ENCODE measurements around the gene PDK1. TPM values are rescaled to one million over a fixed set of nuclear protein-coding genes. Genes with fewer than 3 reads are reported as not detected.

The PDK1 gene
- total and polyA plus RNA-seq, 9 donors, result 11.5 to 25.4 (median 16.5) TPM

DNA sequence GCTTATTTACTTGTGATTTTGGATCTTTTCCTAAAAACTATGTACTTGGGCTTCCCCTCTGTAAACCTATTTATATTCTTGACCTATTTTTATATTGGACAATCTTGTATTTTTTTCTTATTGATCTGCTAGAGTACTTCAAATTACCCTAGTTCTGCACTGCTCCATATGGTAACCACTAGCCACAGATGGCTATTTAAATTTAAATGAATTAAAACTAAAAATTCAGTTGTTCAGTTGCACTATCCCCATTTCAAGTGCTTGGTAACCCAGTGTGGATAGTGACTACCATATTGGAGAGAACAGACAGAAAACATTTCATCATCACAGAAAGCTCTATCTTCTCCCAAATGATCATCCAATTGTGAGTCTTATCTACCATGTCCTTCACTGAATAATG is 74.3 kb downstream of the PDK1 start:
- Histone ChIP-seq H3K27ac (ENCODE audit: low read length) (no peak overlapping the region), H3K9me3 (replicated peaks; ENCODE audit: control insufficient read depth, low read depth, low read length) (no peaks in the 10 kb centered on the region), H3K36me3 (ENCODE audit: control insufficient read depth, insufficient read depth, low read length) (no peaks in the 10 kb centered on the region), H3K4me3 (ENCODE audit: low read length) (no peak overlapping the region), H3K4me1 (ENCODE audit: control insufficient read depth, insufficient read depth, low read length) (no peaks in the 10 kb centered on the region), H3K27me3 (ENCODE audit: control insufficient read depth, insufficient read depth, low read length) (no peaks in the 10 kb centered on the region)
- no peak for DNase-seq

DNA sequence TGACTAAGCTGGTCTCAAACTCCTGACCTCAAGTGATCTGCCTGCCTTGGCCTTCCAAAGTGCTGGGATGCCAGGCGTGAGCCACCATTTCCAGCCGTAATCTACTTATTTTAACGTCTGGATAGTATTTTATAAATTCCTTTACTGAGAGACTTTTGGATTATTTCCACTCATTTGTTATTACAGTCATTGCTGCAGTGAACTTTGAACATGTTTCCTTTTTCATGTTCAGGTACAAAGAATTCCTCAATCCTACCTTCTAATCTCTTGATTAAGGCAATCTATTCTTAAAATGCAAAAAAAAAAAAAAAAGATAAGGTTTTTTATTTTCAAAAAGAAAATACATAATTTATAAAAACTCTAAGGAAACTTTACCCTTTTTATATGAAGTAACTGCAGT is 78.6 kb downstream of the PDK1 start:
- no peaks in the 10 kb centered on the region for H3K4me1 ChIP-seq (ENCODE audit: control insufficient read depth, insufficient read depth, low read length)
- DNase-seq, result no peak
- no peaks in the 10 kb centered on the region for H3K9me3 ChIP-seq (replicated peaks; ENCODE audit: control insufficient read depth, low read depth, low read length)
- no CpG with 5 or more reads among the region's 3 CpGs for WGBS (ENCODE audit: insufficient coverage)
- no peaks in the 10 kb centered on the region for H3K27me3 ChIP-seq (ENCODE audit: control insufficient read depth, insufficient read depth, low read length)
- H3K4me3 ChIP-seq (ENCODE audit: low read length), result no peak overlapping the region
- no peak overlapping the region for H3K27ac ChIP-seq (ENCODE audit: low read length)
- H3K36me3 ChIP-seq (ENCODE audit: control insufficient read depth, insufficient read depth, low read length), result no peaks in the 10 kb centered on the region

DNA sequence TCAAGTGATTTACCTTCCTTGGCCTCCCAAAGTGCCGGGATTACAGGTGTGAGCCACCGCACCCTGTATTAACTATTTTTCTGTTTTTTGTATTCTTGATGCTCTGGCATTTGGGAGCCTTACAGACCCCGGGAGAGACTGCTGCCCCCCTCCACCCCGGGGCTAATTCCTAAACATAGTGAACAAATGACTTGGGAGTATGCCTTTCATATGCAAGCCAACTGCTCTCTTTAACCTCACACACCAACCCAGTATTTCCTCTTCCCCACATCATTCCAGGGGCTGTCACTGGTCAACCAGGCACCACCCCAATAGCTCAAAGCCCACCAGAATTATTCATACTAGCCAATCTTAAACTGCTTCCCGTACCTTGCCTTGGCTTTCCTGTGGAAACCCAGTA is 79.7 kb downstream of the PDK1 start:
- no peaks in the 10 kb centered on the region for H3K4me1 ChIP-seq (ENCODE audit: control insufficient read depth, insufficient read depth, low read length)
- H3K27ac ChIP-seq (ENCODE audit: low read length), result no peak overlapping the region
- no peaks in the 10 kb centered on the region for H3K9me3 ChIP-seq (replicated peaks; ENCODE audit: control insufficient read depth, low read depth, low read length)
- DNase-seq, result no peak
- WGBS (ENCODE audit: insufficient coverage), result 70% methylated on average over 3 of the region's 5 CpGs
- no peak overlapping the region for H3K4me3 ChIP-seq (ENCODE audit: low read length)
- H3K27me3 ChIP-seq (ENCODE audit: control insufficient read depth, insufficient read depth, low read length), result no peaks in the 10 kb centered on the region
- H3K36me3 ChIP-seq (ENCODE audit: control insufficient read depth, insufficient read depth, low read length), result no peaks in the 10 kb centered on the region

DNA sequence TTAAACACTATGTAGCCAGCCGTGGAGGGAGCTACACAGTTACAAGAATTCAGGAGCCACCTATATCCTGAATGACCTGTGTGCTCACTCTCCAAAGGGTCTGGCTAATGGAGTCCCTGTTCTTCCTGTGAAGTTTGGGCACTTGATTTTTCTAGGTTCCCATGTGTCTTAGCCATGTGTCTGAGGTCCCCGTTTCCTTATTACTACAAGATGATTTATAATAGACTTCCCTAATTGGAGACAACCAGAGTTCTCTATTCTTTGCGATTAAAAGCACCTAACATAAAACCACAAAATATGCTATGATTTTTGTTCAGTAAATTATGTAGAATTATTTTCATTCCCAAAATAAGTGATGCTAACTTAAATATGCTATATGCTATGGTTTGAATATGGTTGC is 83.4 kb downstream of the PDK1 start:
- H3K9me3 ChIP-seq (replicated peaks; ENCODE audit: control insufficient read depth, low read depth, low read length), result no peaks in the 10 kb centered on the region
- no peak overlapping the region for H3K4me3 ChIP-seq (ENCODE audit: low read length)
- no peaks in the 10 kb centered on the region for H3K4me1 ChIP-seq (ENCODE audit: control insufficient read depth, insufficient read depth, low read length)
- H3K27ac ChIP-seq (ENCODE audit: low read length), result no peak overlapping the region
- DNase-seq, result no peak
- no peaks in the 10 kb centered on the region for H3K27me3 ChIP-seq (ENCODE audit: control insufficient read depth, insufficient read depth, low read length)
- no peaks in the 10 kb centered on the region for H3K36me3 ChIP-seq (ENCODE audit: control insufficient read depth, insufficient read depth, low read length)
- 86% methylated on average over 1 of the region's 3 CpGs for WGBS (ENCODE audit: insufficient coverage)

DNA sequence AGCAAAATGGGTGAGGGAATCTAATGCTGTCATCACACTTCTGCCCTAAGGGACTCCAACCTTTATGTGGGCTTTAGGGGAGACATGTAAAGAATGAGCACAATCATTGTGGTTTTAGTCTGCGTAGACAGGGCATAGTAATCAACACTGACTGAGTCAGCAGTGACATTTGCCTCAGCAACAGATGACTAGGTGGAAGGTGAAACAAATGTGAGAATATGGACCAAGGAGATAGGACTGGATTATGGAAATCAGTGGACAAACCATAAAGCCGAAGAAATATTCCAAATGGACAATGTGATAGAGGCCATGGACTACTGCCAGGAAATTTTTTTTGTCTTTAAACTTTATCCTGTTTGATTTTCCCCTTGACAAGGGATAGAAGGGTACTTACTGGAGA is 83.9 kb downstream of the PDK1 start:
- no peak for DNase-seq
- Histone ChIP-seq H3K36me3 (ENCODE audit: control insufficient read depth, insufficient read depth, low read length) (no peaks in the 10 kb centered on the region), H3K9me3 (replicated peaks; ENCODE audit: control insufficient read depth, low read depth, low read length) (no peaks in the 10 kb centered on the region), H3K27me3 (ENCODE audit: control insufficient read depth, insufficient read depth, low read length) (no peaks in the 10 kb centered on the region), H3K4me3 (ENCODE audit: low read length) (no peak overlapping the region), H3K4me1 (ENCODE audit: control insufficient read depth, insufficient read depth, low read length) (no peaks in the 10 kb centered on the region), H3K27ac (ENCODE audit: low read length) (no peak overlapping the region)
- WGBS (ENCODE audit: insufficient coverage), result 83% methylated on average over 1 of the region's 2 CpGs

DNA sequence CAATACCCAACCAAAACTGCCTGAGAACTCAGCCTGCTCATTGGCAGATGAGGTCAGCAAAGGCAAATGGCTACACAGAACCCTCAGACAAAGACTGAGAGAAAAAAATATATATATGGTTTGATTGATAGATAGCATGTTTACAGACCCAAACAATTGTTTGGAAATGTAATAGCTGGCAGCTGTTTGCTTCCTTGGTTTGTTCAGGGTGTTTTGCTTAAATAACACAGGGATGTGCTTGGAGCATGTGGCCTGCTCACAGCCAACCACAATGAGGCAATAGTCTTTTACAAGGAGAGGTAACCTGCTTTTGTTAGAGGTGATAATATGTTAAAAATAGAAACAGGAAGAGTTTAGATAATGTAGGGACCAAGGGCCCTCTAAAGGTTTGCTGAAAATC is 84.5 kb downstream of the PDK1 start:
- H3K36me3 ChIP-seq (ENCODE audit: control insufficient read depth, insufficient read depth, low read length), result no peaks in the 10 kb centered on the region
- no peak overlapping the region for H3K4me3 ChIP-seq (ENCODE audit: low read length)
- H3K4me1 ChIP-seq (ENCODE audit: control insufficient read depth, insufficient read depth, low read length), result no peaks in the 10 kb centered on the region
- H3K9me3 ChIP-seq (replicated peaks; ENCODE audit: control insufficient read depth, low read depth, low read length), result no peaks in the 10 kb centered on the region
- DNase-seq, result no peak
- H3K27me3 ChIP-seq (ENCODE audit: control insufficient read depth, insufficient read depth, low read length), result no peaks in the 10 kb centered on the region
- H3K27ac ChIP-seq (ENCODE audit: low read length), result no peak overlapping the region

DNA sequence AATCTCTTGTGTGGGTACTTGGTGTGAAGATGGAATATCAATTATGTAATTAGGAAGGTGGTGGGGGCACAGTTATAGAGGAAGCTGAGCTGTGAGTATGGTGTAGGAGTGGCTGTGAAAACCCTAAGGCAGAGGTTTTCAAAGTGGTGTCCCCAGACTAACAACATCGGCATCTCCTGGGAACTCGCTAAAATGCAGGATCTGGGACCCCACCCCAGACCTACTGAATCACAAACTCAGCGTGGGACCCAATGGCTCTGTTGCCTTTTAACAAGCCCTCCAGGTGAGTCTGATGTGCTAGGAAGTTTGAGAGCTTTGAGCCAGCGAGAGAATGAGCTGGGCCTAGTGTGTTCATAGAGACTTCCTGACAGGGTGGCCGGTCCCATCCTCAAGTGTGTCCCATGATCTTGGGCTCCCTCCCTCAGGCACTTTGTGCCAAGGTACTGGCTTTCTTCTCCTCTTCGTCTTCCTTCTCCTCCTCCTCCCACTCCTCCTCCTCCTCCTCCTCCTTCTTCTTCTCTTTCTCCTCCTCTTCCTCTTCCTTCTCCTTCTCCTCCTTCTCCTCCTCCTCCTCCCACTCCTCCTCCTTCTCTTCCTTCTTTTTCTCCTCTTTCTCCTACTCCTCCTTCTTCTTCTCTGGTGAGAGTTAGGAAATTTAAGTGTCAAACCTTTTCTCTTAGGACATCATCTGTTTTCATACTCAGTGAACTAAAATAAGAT is 86.6 kb downstream of the PDK1 start:
- Histone ChIP-seq H3K27me3 (ENCODE audit: control insufficient read depth, insufficient read depth, low read length) (no peaks in the 10 kb centered on the region), H3K9me3 (replicated peaks; ENCODE audit: control insufficient read depth, low read depth, low read length) (no peaks in the 10 kb centered on the region), H3K4me1 (ENCODE audit: control insufficient read depth, insufficient read depth, low read length) (no peaks in the 10 kb centered on the region), H3K36me3 (ENCODE audit: control insufficient read depth, insufficient read depth, low read length) (no peaks in the 10 kb centered on the region), H3K4me3 (ENCODE audit: low read length) (no peak overlapping the region), H3K27ac (ENCODE audit: low read length) (no peak overlapping the region)
- 79% methylated on average over 4 of the region's 6 CpGs for WGBS (ENCODE audit: insufficient coverage)
- DNase-seq, result no peak

DNA sequence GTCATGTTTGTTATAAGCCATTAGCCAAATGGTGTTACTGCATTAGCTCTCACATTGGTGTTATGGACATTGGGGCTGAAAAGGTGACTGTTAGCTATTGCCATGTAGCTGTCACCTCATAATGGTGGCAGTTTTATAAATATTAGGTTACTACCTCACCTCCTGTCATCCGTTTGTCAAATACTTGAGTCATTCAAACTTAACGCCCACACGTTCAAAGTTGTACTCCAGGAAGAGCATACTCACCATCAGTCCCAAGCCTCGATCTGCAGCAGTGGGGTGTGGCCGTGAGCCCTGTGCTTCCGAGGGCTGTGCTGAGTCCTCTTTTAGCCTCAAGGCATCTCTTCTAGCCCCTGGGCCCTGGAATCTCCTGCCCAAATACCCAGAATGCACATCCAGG is 87.3 kb downstream of the PDK1 start:
- no peak overlapping the region for H3K4me3 ChIP-seq (ENCODE audit: low read length)
- 59% methylated on average over 6 of the region's 6 CpGs for WGBS (ENCODE audit: insufficient coverage)
- no peaks in the 10 kb centered on the region for H3K9me3 ChIP-seq (replicated peaks; ENCODE audit: control insufficient read depth, low read depth, low read length)

DNA sequence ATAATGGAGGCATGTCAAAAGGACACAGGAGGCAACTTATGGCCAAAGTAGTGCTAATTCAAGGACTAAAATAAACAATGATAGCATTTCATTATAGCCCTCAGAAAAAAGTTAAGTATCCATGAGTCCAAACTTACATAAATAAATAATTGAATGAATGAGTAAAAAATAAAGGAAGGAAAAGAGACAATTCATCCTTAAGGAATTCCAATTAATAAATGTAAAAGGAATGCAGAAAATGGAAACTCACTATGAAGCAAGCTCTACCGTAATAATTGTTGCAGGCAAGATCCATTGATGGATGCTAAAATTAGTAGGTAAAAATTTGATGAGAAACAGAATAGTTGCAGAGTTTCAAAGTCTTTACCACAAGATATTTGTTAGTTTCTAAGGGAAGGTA is 91.5 kb downstream of the PDK1 start:
- Histone ChIP-seq H3K4me3 (ENCODE audit: low read length) (no peak overlapping the region), H3K4me1 (ENCODE audit: control insufficient read depth, insufficient read depth, low read length) (no peaks in the 10 kb centered on the region), H3K9me3 (replicated peaks; ENCODE audit: control insufficient read depth, low read depth, low read length) (no peaks in the 10 kb centered on the region), H3K36me3 (ENCODE audit: control insufficient read depth, insufficient read depth, low read length) (no peaks in the 10 kb centered on the region), H3K27ac (ENCODE audit: low read length) (no peak overlapping the region), H3K27me3 (ENCODE audit: control insufficient read depth, insufficient read depth, low read length) (no peaks in the 10 kb centered on the region)
- DNase-seq, result no peak
- WGBS (ENCODE audit: insufficient coverage), result no CpG with 5 or more reads among the region's 1 CpG

More for the DNA sequence above, 87.3 kb downstream of the PDK1 start:
- Histone ChIP-seq H3K27ac (ENCODE audit: low read length) (no peak overlapping the region), H3K4me1 (ENCODE audit: control insufficient read depth, insufficient read depth, low read length) (no peaks in the 10 kb centered on the region), H3K27me3 (ENCODE audit: control insufficient read depth, insufficient read depth, low read length) (no peaks in the 10 kb centered on the region), H3K36me3 (ENCODE audit: control insufficient read depth, insufficient read depth, low read length) (no peaks in the 10 kb centered on the region)
- no peak for DNase-seq

DNA sequence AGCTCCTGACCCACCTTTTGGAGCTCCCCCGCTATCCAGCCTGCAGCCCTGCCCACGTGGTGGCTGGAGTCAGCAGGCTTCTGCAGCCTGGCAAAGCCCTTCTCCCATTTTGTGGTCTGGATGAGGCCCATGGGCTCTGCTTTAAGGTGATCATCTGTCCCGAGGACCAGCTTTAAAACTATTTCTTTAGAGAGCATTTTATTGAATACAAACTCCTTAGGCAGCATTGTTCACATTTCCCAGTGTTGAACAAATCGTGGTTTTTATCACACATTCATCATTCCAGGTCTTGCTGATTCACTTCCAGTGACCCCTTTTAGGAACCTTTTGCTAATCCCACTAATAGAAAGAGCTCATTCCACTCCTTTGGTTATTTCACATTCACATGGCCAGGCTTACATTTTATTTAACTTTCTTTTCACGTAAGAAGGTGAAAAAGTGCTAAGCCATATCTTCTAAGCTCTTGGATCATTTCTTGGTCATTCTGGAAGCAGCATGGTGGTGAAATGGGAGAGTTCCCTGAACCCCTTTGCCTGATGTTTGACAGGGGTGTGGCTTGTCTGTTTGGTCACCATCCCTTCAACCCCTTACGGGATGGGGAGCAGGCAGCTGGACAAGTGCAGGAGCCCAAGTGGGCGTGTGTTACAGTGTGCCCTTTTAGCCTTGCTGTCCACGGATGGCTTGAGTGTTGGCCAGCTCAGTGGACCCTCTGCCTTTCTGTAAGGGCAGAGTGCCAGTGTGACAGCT is 99.4 kb downstream of the PDK1 start:
- no peak overlapping the region for H3K4me3 ChIP-seq (ENCODE audit: low read length)
- H3K4me1 ChIP-seq (ENCODE audit: control insufficient read depth, insufficient read depth, low read length), result no peaks in the 10 kb centered on the region
- H3K36me3 ChIP-seq (ENCODE audit: control insufficient read depth, insufficient read depth, low read length), result no peaks in the 10 kb centered on the region
- H3K9me3 ChIP-seq (replicated peaks; ENCODE audit: control insufficient read depth, low read depth, low read length), result no peaks in the 10 kb centered on the region
- no peak for DNase-seq
- WGBS (ENCODE audit: insufficient coverage), result 70% methylated on average over 7 of the region's 8 CpGs
- no peak overlapping the region for H3K27ac ChIP-seq (ENCODE audit: low read length)
- H3K27me3 ChIP-seq (ENCODE audit: control insufficient read depth, insufficient read depth, low read length), result no peaks in the 10 kb centered on the region
